Ishikawa (cell line): ENCODE measurements around the gene ANTXR1.

ENCODE experiments used
- CEBPB ChIP-seq: IDR thresholded peaks from 2 replicates; pipeline ENCODE4 v1.6.1; 2012
- CREB1 ChIP-seq: IDR thresholded peaks from 2 replicates; pipeline ENCODE4 v1.6.1; 2012; ENCODE audit warnings: low read depth
- EGR1 ChIP-seq: IDR thresholded peaks from 2 replicates; pipeline ENCODE4 v1.6.1; 2012
- EP300 ChIP-seq: IDR thresholded peaks from 2 replicates; pipeline ENCODE4 v1.6.1; 2012; ENCODE audit warnings: borderline replicate concordance
- FOXM1 ChIP-seq: IDR thresholded peaks from 2 replicates; pipeline ENCODE4 v1.6.1; 2012; ENCODE audit warnings: low read depth, borderline replicate concordance
- MAX ChIP-seq: IDR thresholded peaks from 2 replicates; pipeline ENCODE4 v1.6.1; 2012
- NFIC ChIP-seq: IDR thresholded peaks from 2 replicates; pipeline ENCODE4 v1.6.1; 2012
- RAD21 ChIP-seq: IDR thresholded peaks from 2 replicates; pipeline ENCODE4 v1.6.1; 2012; ENCODE audit warnings: low read depth
- REST ChIP-seq: IDR thresholded peaks from 2 replicates; pipeline ENCODE4 v1.6.1; 2012; ENCODE audit warnings: low read depth, mild to moderate bottlenecking
- TAF1 ChIP-seq: IDR thresholded peaks from 2 replicates; pipeline ENCODE4 v1.6.1; 2012; ENCODE audit warnings: low read depth, mild to moderate bottlenecking
- TCF12 ChIP-seq: IDR thresholded peaks from 2 replicates; pipeline ENCODE4 v1.6.1; 2012; ENCODE audit warnings: low read depth
- TEAD4 ChIP-seq: IDR thresholded peaks from 2 replicates; pipeline ENCODE4 v1.6.1; 2012
- USF1 ChIP-seq: IDR thresholded peaks from 2 replicates; pipeline ENCODE4 v1.6.1; 2012
- YY1 ChIP-seq: IDR thresholded peaks from 2 replicates; pipeline ENCODE4 v1.6.1; 2012; ENCODE audit warnings: low read depth
- ZBTB7A ChIP-seq: IDR thresholded peaks from 2 replicates; pipeline ENCODE4 v1.6.1; 2012; ENCODE audit warnings: low read depth

ANTXR1 gene

GRCh38 chr2:69243652-69244051, 230.7 kb downstream of the ANTXR1 start:
- TF ChIP-seq EGR1 (no peak), FOXM1 (no peak), TAF1 (no peak), ZBTB7A (no peak), TCF12 (no peak), TEAD4 (no peak), NFIC (no peak), EP300 (no peak)

GRCh38 chr2:69244882-69245281, 231.9 kb downstream of the ANTXR1 start:
- TF ChIP-seq NFIC = no peak
- no peak for TF ChIP-seq YY1
- TF ChIP-seq TCF12 = no peak
- TF ChIP-seq CEBPB = no peak
- TF ChIP-seq FOXM1 = no peak

- TF ChIP-seq NFIC (no peak), REST (no peak), YY1 (no peak), TAF1 (no peak)
These were observed 234.6 kb downstream of the ANTXR1 start for GRCh38 chr2:69247583-69247982.

GRCh38 chr2:69248232-69248631, 235.3 kb downstream of the ANTXR1 start:
- TF ChIP-seq FOXM1 (no peak), TEAD4 (no peak), NFIC (no peak), MAX (no peak), TAF1 (no peak), EP300 (no peak), CEBPB (no peak), TCF12 (no peak), RAD21 (no peak), USF1 (no peak), EGR1 (no peak), YY1 (no peak), ZBTB7A (no peak), CREB1 (no peak), REST (no peak)

- no peak for TF ChIP-seq REST
These were observed 238.0 kb downstream of the ANTXR1 start for GRCh38 chr2:69250981-69251380.

GRCh38 chr2:69251943-69252342, 239.0 kb downstream of the ANTXR1 start:
- TF ChIP-seq NFIC (no peak), MAX (no peak), TCF12 (no peak), ZBTB7A (no peak), YY1 (no peak), TEAD4 (no peak), USF1 (no peak), EGR1 (no peak), CREB1 (no peak), FOXM1 (no peak)
